ENCODE measurements around the gene TGM1. TPM values are rescaled to one million over a fixed set of nuclear protein-coding genes. Genes with fewer than 3 reads are reported as not detected.

Gene TGM1
- total and polyA plus RNA-seq, 2 experiments from 2014 or later: 0.33 to 1.5 TPM

DNA sequence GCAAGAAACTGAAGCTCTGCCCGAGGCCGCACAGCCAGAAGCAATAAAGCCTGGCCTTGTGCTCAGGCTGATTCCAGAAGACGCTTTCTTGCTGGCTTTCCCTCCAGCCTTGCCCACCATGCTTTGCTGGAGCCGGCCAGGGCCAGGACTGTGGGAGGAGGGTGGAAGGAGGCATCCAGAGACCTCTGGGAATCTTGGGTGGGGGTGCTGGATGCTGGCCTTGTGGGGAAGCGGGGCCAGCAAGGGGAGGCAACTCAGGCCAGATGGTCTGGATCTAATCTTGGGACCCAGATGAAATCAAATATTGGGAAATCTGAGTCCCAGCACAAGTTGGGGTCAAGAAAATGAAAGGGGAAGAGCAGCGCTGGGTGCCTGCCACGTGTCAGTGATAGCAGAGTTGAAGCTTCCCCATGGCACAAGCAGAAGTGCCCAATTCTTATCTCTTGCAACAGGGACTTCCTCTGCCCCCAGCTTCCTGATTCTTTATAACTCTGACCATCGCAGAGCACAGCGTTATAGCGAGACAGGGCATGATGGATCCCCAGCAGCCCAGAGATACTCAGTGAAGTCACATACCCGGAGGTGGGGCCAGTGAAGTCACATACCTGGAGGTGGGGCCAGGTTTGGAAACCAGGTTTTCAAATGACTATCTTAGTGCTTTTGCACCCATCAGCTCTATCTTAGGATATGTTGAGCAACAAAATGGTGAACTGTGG lies 14.8 kb upstream of the TGM1 start:
- Histone ChIP-seq H3K4me3 (no peak overlapping the region), H3K27ac (no peak overlapping the region), H3K9me3 (ENCODE audit: low read depth) (no peaks in the 10 kb centered on the region), H3K4me1 (ENCODE audit: insufficient read depth) (no peaks in the 10 kb centered on the region), H2AFZ (no peak overlapping the region), H3K4me2 (no peak overlapping the region), H4K20me1 (ENCODE audit: insufficient read depth, poor library complexity, severe bottlenecking) (no peaks in the 10 kb centered on the region), H3K9me2 (replicated peaks; ENCODE audit: insufficient read depth) (no peaks in the 10 kb centered on the region), H3K27me3 (no peaks in the 10 kb centered on the region), H3K79me2 (peaks cover 9% of the 10 kb centered on the region), H3K36me3 (replicated peaks; ENCODE audit: insufficient read depth, low read depth) (no peaks in the 10 kb centered on the region)
- TF ChIP-seq, protein P1, sequence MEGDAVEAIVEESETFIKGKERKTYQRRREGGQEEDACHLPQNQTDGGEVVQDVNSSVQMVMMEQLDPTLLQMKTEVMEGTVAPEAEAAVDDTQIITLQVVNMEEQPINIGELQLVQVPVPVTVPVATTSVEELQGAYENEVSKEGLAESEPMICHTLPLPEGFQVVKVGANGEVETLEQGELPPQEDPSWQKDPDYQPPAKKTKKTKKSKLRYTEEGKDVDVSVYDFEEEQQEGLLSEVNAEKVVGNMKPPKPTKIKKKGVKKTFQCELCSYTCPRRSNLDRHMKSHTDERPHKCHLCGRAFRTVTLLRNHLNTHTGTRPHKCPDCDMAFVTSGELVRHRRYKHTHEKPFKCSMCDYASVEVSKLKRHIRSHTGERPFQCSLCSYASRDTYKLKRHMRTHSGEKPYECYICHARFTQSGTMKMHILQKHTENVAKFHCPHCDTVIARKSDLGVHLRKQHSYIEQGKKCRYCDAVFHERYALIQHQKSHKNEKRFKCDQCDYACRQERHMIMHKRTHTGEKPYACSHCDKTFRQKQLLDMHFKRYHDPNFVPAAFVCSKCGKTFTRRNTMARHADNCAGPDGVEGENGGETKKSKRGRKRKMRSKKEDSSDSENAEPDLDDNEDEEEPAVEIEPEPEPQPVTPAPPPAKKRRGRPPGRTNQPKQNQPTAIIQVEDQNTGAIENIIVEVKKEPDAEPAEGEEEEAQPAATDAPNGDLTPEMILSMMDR (IDR thresholded peaks at IDR 0.05; ENCODE audit: poor library complexity): no peak
- TF ChIP-seq EZH2 (IDR thresholded peaks at IDR 0.05; ENCODE audit: borderline replicate concordance) (no peak), EZH2phosphoT487 (IDR thresholded peaks at IDR 0.05; ENCODE audit: low read depth, severe bottlenecking, unreplicated experiment) (no peak)
- DNase-seq (ENCODE audit: low spot score): no peak
- WGBS (ENCODE audit: low lambda C conversion rate, missing lambda C conversion rate): 93% methylated on average over 11 of the region's 11 CpGs

DNA sequence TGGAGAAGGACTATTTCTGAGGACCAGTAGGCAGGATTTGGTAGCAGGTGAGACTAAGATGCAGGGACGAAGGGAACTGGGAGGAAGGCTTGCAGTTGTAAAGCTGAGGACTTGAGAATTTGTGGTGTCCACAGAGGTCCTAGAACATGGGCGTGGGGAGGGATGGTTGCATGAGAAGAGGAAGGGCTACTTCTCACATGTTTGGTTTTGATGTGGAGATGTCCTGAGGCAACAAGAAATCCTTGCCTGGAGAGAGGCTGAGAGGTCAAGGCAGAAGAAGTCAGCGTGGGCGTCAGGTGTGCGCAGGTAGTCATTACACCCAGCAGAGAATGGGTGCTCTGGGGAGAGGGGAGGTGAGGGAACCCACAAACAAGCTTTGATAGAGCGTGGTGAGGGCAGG lies 14.1 kb upstream of the TGM1 start:
- Histone ChIP-seq H3K36me3 (replicated peaks; ENCODE audit: insufficient read depth, low read depth) (no peaks in the 10 kb centered on the region), H3K27me3 (no peaks in the 10 kb centered on the region), H2AFZ (no peak overlapping the region), H3K9me3 (ENCODE audit: low read depth) (no peaks in the 10 kb centered on the region), H3K27ac (no peak overlapping the region), H3K4me3 (no peak overlapping the region), H3K4me1 (ENCODE audit: insufficient read depth) (peaks cover 2% of the 10 kb centered on the region), H3K79me2 (peaks cover 16% of the 10 kb centered on the region), H4K20me1 (ENCODE audit: insufficient read depth, poor library complexity, severe bottlenecking) (no peaks in the 10 kb centered on the region), H3K4me2 (no peak overlapping the region), H3K9me2 (replicated peaks; ENCODE audit: insufficient read depth) (no peaks in the 10 kb centered on the region)
- WGBS (ENCODE audit: low lambda C conversion rate, missing lambda C conversion rate): 94% methylated on average over 6 of the region's 6 CpGs
- DNase-seq (ENCODE audit: low spot score): no peak
- TF ChIP-seq EZH2phosphoT487 (IDR thresholded peaks at IDR 0.05; ENCODE audit: low read depth, severe bottlenecking, unreplicated experiment) (no peak), EZH2 (IDR thresholded peaks at IDR 0.05; ENCODE audit: borderline replicate concordance) (no peak)
- TF ChIP-seq, protein P1 (IDR thresholded peaks at IDR 0.05; ENCODE audit: poor library complexity): no peak

DNA sequence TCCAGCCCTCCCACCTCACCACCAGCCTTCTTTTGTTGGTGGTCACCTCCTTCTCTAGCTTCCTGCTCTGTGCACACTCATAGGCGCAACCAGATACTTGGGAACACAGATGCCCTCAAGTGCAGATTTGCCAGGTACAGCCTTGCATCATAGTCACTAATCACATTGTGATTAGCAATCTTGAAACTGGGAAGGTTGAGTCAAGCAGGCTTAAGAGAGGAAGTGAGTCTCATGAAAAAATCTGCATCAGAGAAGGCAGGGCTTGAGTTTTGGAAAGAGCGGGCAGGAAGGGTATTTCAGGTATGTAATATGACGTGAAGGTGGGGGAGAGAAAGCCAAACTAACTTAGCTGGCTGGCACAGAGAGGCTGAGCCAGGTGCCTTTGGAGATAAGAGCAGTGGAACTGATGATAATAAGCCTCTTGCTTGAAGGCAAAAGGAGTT lies 11.1 kb upstream of the TGM1 start:
- H4K20me1 ChIP-seq (ENCODE audit: insufficient read depth, poor library complexity, severe bottlenecking): no peaks in the 10 kb centered on the region
- H3K4me3 ChIP-seq: no peak overlapping the region
- H3K9me3 ChIP-seq (ENCODE audit: low read depth): no peaks in the 10 kb centered on the region
- H2AFZ ChIP-seq: no peak overlapping the region
- H3K27me3 ChIP-seq: no peaks in the 10 kb centered on the region
- 81% methylated on average over 3 of the region's 3 CpGs for WGBS (ENCODE audit: low lambda C conversion rate, missing lambda C conversion rate)
- H3K9me2 ChIP-seq (replicated peaks; ENCODE audit: insufficient read depth): no peaks in the 10 kb centered on the region
- H3K4me2 ChIP-seq: no peak overlapping the region
- H3K79me2 ChIP-seq: peaks cover 17% of the 10 kb centered on the region
- TF ChIP-seq, protein P1 (IDR thresholded peaks at IDR 0.05; ENCODE audit: poor library complexity): no peak
- TF ChIP-seq EZH2 (IDR thresholded peaks at IDR 0.05; ENCODE audit: borderline replicate concordance): no peak
- no peak for TF ChIP-seq EZH2phosphoT487 (IDR thresholded peaks at IDR 0.05; ENCODE audit: low read depth, severe bottlenecking, unreplicated experiment)
- H3K36me3 ChIP-seq (replicated peaks; ENCODE audit: insufficient read depth, low read depth): no peaks in the 10 kb centered on the region
- peaks cover 6% of the 10 kb centered on the region for H3K4me1 ChIP-seq (ENCODE audit: insufficient read depth)
- no peak for DNase-seq (ENCODE audit: low spot score)
- H3K27ac ChIP-seq: no peak overlapping the region

Data from hepatocyte (in vitro differentiated cells).